KMS-11 (cell line): ENCODE data around the gene F2RL1.
"Not testable (repeated sequence)": the region's sequence is repeated elsewhere in the genome, so short reads cannot be mapped to it uniquely, and the experiment has no call there.

Experiments used
- H2AFZ ChIP-seq: fragments of 200-600 bp; sonication (generic); 2 replicates; pipeline ENCODE4 v1.6.1; 2016; ENCODE audit warnings: antibody characterized with exemption, mixed run types, low read depth
- H3K27ac ChIP-seq: fragments of 200-600 bp; sonication (generic); 2 replicates; pipeline ENCODE4 v1.6.1; 2016; ENCODE audit warnings: mild to moderate bottlenecking, mixed run types
- H3K27me3 ChIP-seq: fragments of 200-600 bp; sonication (generic); 2 replicates; pipeline ENCODE4 v1.6.1; 2017; ENCODE audit warnings: mild to moderate bottlenecking, low read depth, mixed run types, moderate library complexity; ENCODE audit not compliant: insufficient read depth
- H3K36me3 ChIP-seq: fragments of 200-600 bp; sonication (generic); 2 replicates; pipeline ENCODE4 v1.6.1; 2017; ENCODE audit warnings: mild to moderate bottlenecking, mixed run types; ENCODE audit not compliant: insufficient read depth
- H3K4me1 ChIP-seq: fragments of 200-600 bp; sonication (generic); 2 replicates; pipeline ENCODE4 v1.6.1; 2016; ENCODE audit warnings: mild to moderate bottlenecking, low read depth, mixed run types; ENCODE audit not compliant: poor library complexity, severe bottlenecking
- H3K4me2 ChIP-seq: fragments of 200-600 bp; sonication (generic); 2 replicates; pipeline ENCODE4 v1.7.0; 2016; ENCODE audit warnings: mild to moderate bottlenecking, mixed run types
- H3K4me3 ChIP-seq: fragments of 200-600 bp; sonication (generic); IDR thresholded peaks from 2 replicates; pipeline ENCODE4 v1.6.1; 2017; ENCODE audit warnings: low read depth, low read length, mixed read lengths; ENCODE audit not compliant: insufficient read depth
- H3K79me2 ChIP-seq: fragments of 200-600 bp; sonication (generic); 2 replicates; pipeline ENCODE4 v1.6.1; 2016; ENCODE audit warnings: low read depth, mixed run types; ENCODE audit not compliant: insufficient read depth
- H3K9ac ChIP-seq: fragments of 200-600 bp; sonication (generic); 2 replicates; pipeline ENCODE4 v1.6.1; 2016; ENCODE audit warnings: mild to moderate bottlenecking, mixed run types
- H4K20me1 ChIP-seq: fragments of 200-600 bp; sonication (generic); 2 replicates; pipeline ENCODE4 v1.6.1; 2016; ENCODE audit warnings: mild to moderate bottlenecking, mixed run types; ENCODE audit not compliant: insufficient read depth
- CTCF ChIP-seq: fragments of 200-600 bp; sonication (generic); conservative IDR thresholded peaks from 2 replicates; pipeline ENCODE4 v1.6.1; 2017; ENCODE audit warnings: low read depth, mild to moderate bottlenecking, antibody characterized with exemption, low read length, moderate library complexity, mixed read lengths

F2RL1 gene

GRCh38 chr5:76818844-76819831 is at the start of gene F2RL1:
Gene F2RL1 (plus strand): TSS chr5:76819030. CDS start chr5:76819183, 153 bp downstream.
- Histone ChIP-seq H4K20me1 (no peaks in the 10 kb centered on the region), H3K27me3 (no peaks in the 10 kb centered on the region), H3K79me2 (no peaks in the 10 kb centered on the region), H3K4me3 (no peak within 1 kb of the TSS), H2AFZ (no peak within 1 kb of the TSS), H3K36me3 (no peaks in the 10 kb centered on the region), H3K4me1 (no peaks in the 10 kb centered on the region), H3K9ac (no peak within 1 kb of the TSS), H3K27ac (no peak within 1 kb of the TSS), H3K4me2 (no peak within 1 kb of the TSS)
- TF ChIP-seq CTCF = no peak

GRCh38 chr5:76771041-76771440 is 47.8 kb upstream of the F2RL1 start:
- not testable (repeated sequence) for H2AFZ ChIP-seq, H3K36me3 ChIP-seq, H3K4me1 ChIP-seq, H3K9ac ChIP-seq, H3K4me3 ChIP-seq, H4K20me1 ChIP-seq, H3K27me3 ChIP-seq, H3K79me2 ChIP-seq, H3K4me2 ChIP-seq, H3K27ac ChIP-seq

- Histone ChIP-seq H3K4me1 (peaks cover 9% of the 10 kb centered on the region), H2AFZ (no peak overlapping the region), H3K27ac (no peak overlapping the region), H4K20me1 (no peaks in the 10 kb centered on the region), H3K27me3 (no peaks in the 10 kb centered on the region), H3K4me3 (no peak overlapping the region), H3K36me3 (no peaks in the 10 kb centered on the region), H3K9ac (no peak overlapping the region), H3K4me2 (no peak overlapping the region), H3K79me2 (no peaks in the 10 kb centered on the region)
- TF ChIP-seq CTCF = no peak
Observed at GRCh38 chr5:76771705-76772405, 47.0 kb upstream of the F2RL1 start.

- Histone ChIP-seq H3K4me1 (peaks cover 9% of the 10 kb centered on the region), H3K79me2 (no peaks in the 10 kb centered on the region), H3K36me3 (no peaks in the 10 kb centered on the region), H4K20me1 (no peaks in the 10 kb centered on the region), H3K27ac (no peak overlapping the region), H3K9ac (no peak overlapping the region), H3K4me2 (no peak overlapping the region), H3K27me3 (no peaks in the 10 kb centered on the region), H3K4me3 (no peak overlapping the region), H2AFZ (no peak overlapping the region)
- TF ChIP-seq CTCF = no peak
Observed at GRCh38 chr5:76775921-76776320, 42.9 kb upstream of the F2RL1 start.
